PC-3 (cell line): Measurements from ENCODE around the gene SFXN1. TPM values are rescaled to one million over a fixed set of nuclear protein-coding genes. Genes with fewer than 3 reads are reported as not detected.

Experiments
- ATAC-seq: fragments of 200-7000 bp; cut with Tn5 transposase; 2 replicates; pipeline ENCODE4 v1.9.1; 2020; ENCODE audit warnings: mild to moderate bottlenecking, moderate library complexity
- BruUV-seq: library from RNA; stranded (reverse); fragments of 400-500 nt; replicated peaks from 2 replicates; lab custom pipeline; 2021; lab: Mats Ljungman, UMichigan
- CTCF ChIA-PET: fragments of 300-600 bp; sonication (Branson Sonifier 250); formaldehyde crosslinking; loops from one replicate; lab custom pipeline; 2022; ENCODE audit warnings: antibody characterized with exemption; lab: Charles Lee
- POLR2A ChIA-PET: fragments of 300-600 bp; sonication (Branson Sonifier 250); formaldehyde crosslinking; loops from one replicate; lab custom pipeline; 2022; ENCODE audit warnings: antibody characterized with exemption; ENCODE audit not compliant: unreplicated experiment; lab: Charles Lee
- DNase-seq: peaks from one replicate; pipeline ENCODE4 v3.0.0-alpha.2; 2015
- H2AFZ ChIP-seq: fragments of 300-600 bp; sonication (generic); 2 replicates; pipeline ENCODE4 v1.6.0; 2016; ENCODE audit warnings: antibody characterized with exemption, low read length
- H3F3A ChIP-seq: fragments of 300-600 bp; sonication (generic); one replicate; pipeline ENCODE4 v1.6.0; 2017; ENCODE audit warnings: antibody characterized with exemption, low read length, control low read depth, mild to moderate bottlenecking; ENCODE audit not compliant: unreplicated experiment
- H3K27ac ChIP-seq: fragments of 300-600 bp; sonication (generic); 2 replicates; pipeline ENCODE4 v1.5.1; 2016; ENCODE audit warnings: mild to moderate bottlenecking, low read length
- H3K27me3 ChIP-seq: fragments of 300-600 bp; sonication (generic); 2 replicates; pipeline ENCODE4 v1.6.1; 2016; ENCODE audit warnings: low read length, mixed read lengths
- H3K36me3 ChIP-seq: fragments of 300-600 bp; sonication (generic); 2 replicates; pipeline ENCODE4 v1.6.1; 2016; ENCODE audit warnings: low read depth, mixed run types, low read length, mixed read lengths
- H3K4me1 ChIP-seq: fragments of 300-600 bp; sonication (generic); 2 replicates; pipeline ENCODE4 v1.5.1; 2016; ENCODE audit warnings: low read length; ENCODE audit not compliant: insufficient read depth
- H3K4me2 ChIP-seq: fragments of 300-600 bp; sonication (generic); 2 replicates; pipeline ENCODE4 v1.6.0; 2016; ENCODE audit warnings: low read length
- H3K4me3 ChIP-seq: fragments of 300-600 bp; sonication (generic); 2 replicates; pipeline ENCODE4 v1.5.1; 2016; ENCODE audit warnings: mild to moderate bottlenecking, low read length, mixed read lengths
- H3K79me2 ChIP-seq: fragments of 300-600 bp; sonication (generic); 2 replicates; pipeline ENCODE4 v1.6.1; 2017; ENCODE audit warnings: low read length, mixed read lengths
- H3K9ac ChIP-seq: fragments of 300-600 bp; sonication (generic); 2 replicates; pipeline ENCODE4 v1.6.0; 2016; ENCODE audit warnings: mild to moderate bottlenecking, low read length
- H3K9me2 ChIP-seq: fragments of 300-600 bp; sonication (generic); replicated peaks from 2 replicates; pipeline ENCODE4 v1.6.1; 2016; ENCODE audit warnings: mixed run types, low read length, mixed read lengths
- H3K9me3 ChIP-seq: fragments of 300-600 bp; sonication (generic); 2 replicates; pipeline ENCODE4 v1.6.1; 2016; ENCODE audit warnings: low read length, mixed read lengths
- H4K20me1 ChIP-seq: fragments of 300-600 bp; sonication (generic); 2 replicates; pipeline ENCODE4 v1.6.1; 2016; ENCODE audit warnings: low read length, mixed read lengths
- CTCF ChIP-seq: fragments of 300-600 bp; sonication (generic); conservative IDR thresholded peaks from 2 replicates; pipeline ENCODE4 v1.5.1; 2017; ENCODE audit warnings: antibody characterized with exemption, low read depth, mild to moderate bottlenecking, low read length
- EZH2 ChIP-seq: fragments of 300-600 bp; sonication (generic); IDR thresholded peaks from one replicate; pipeline ENCODE4 v1.6.1; 2017; ENCODE audit warnings: antibody characterized with exemption, mild to moderate bottlenecking, low read length; ENCODE audit not compliant: unreplicated experiment
- EZH2phosphoT487 ChIP-seq: fragments of 300-600 bp; sonication (generic); IDR thresholded peaks from 2 replicates; pipeline ENCODE4 v1.6.1; 2018; ENCODE audit warnings: mild to moderate bottlenecking, antibody characterized with exemption, low read length, borderline replicate concordance
- intact Hi-C: fragments of 100-400 bp; cut with micrococcal nuclease; formaldehyde crosslinking; loops from 2 replicates; pipeline ENCODE4 v1.9.0; 2023
- total RNA-seq: library from RNA; depleted of rRNA; stranded (reverse); fragments of >200 nt; gene quantifications from 2 replicates; pipeline ENCODE4 v1.2.3, GENCODE V29; 2014

The SFXN1 gene
- total RNA-seq, 1 experiment from 2014 or later = 46.5 TPM

DNA sequence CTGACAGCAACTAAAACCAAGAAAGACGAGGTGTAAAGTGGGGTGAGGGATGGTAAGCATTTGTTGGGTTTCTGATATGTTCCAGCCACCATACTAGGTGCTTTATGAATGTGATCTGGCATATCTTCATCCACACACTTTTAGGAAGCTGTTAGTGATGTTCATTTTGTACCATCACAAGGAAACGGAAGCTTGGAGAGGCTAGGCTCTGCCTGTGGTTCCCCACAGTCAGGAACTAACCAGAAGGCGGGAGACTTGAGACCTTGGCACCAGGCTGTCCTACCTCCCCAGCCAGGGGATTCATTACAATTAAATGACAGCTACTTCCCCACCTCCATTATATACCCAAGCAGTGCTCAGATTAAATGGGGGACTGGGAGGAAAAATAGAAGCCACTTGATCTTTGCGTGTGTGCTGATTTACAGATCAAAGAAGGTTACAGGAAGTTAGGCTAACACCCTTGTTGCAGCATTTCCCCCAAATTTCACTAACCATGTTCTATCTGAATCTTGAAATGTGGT, 43.0 kb downstream of the SFXN1 start:
- no TSS peak for BruUV-seq
- DNase-seq = no peak
- Histone ChIP-seq H3K9me2 (no peaks in the 10 kb centered on the region), H4K20me1 (no peaks in the 10 kb centered on the region), H3K4me3 (no peak overlapping the region), H3K4me2 (no peak overlapping the region), H3K27me3 (no peaks in the 10 kb centered on the region), H3F3A (no peaks in the 10 kb centered on the region), H3K9me3 (no peaks in the 10 kb centered on the region), H3K9ac (no peak overlapping the region), H3K79me2 (no peaks in the 10 kb centered on the region), H3K36me3 (peaks cover 14% of the 10 kb centered on the region; the same call in 1 of the 2 replicates), H3K27ac (no peak overlapping the region), H3K4me1 (no peaks in the 10 kb centered on the region), H2AFZ (no peak overlapping the region)
- no peak for ATAC-seq
- ChIA-PET CTCF (no interaction called here), POLR2A (no interaction called here)
- no peak for TF ChIP-seq CTCF
- TF ChIP-seq EZH2 = no peak
- no peak for TF ChIP-seq EZH2phosphoT487
- intact Hi-C loops = no loop called here

DNA sequence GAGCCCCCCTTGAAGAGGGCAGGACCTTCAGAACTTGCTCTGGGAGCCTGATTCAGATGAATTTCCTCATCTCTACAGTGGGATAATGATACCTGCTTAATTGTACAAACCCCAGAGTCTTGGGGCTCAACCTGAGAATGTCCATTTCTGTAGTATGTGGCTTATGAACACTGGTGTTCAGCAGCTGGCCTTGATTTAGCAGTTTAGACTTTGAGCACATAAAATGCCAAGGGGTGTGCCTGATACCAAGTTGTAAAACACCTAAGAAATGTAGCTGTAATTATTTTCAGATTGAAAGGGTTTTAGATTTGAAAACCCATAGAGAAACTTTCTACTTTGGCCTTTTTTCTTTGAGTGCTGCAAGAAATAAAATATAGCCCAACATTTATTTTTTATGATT, 44.9 kb downstream of the SFXN1 start:
- Histone ChIP-seq H3K27me3 (no peaks in the 10 kb centered on the region), H3K9me3 (no peaks in the 10 kb centered on the region), H3K9ac (no peak overlapping the region), H4K20me1 (no peaks in the 10 kb centered on the region), H3K9me2 (no peaks in the 10 kb centered on the region), H3F3A (no peaks in the 10 kb centered on the region), H3K27ac (no peak overlapping the region), H3K4me1 (no peaks in the 10 kb centered on the region), H3K36me3 (peaks cover 17% of the 10 kb centered on the region; the same call in 1 of the 2 replicates), H3K79me2 (no peaks in the 10 kb centered on the region), H3K4me3 (no peak overlapping the region), H3K4me2 (no peak overlapping the region), H2AFZ (no peak overlapping the region)
- POLR2A ChIA-PET = no interaction called here
- CTCF ChIA-PET = no interaction called here
- intact Hi-C loops = no loop called here
- no peak for DNase-seq
- TF ChIP-seq CTCF (no peak), EZH2 (no peak), EZH2phosphoT487 (no peak)
- no peak for ATAC-seq
- no TSS peak for BruUV-seq

DNA sequence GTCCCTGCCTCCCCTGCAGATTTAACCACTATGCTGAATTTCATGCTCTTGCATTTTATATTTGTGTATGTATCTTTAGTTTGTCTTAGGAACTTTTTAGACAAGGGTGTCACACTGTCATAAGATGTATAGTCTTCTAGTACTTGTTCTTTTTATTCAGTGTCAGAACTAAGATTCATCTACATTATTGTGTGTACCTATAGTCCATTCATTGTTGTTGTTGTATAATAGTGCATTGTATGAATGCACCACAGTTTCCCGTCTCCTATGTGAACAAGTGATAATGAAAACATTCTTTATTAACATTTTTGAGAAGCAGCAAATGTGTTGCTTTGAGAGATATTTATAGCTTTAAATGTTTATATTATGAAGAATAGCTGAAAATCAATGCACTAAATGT, 45.9 kb downstream of the SFXN1 start:
- intact Hi-C loops = no loop called here
- POLR2A ChIA-PET = no interaction called here
- Histone ChIP-seq H3K9me2 (no peaks in the 10 kb centered on the region), H3K27ac (no peak overlapping the region), H3K9ac (no peak overlapping the region), H3K4me1 (no peaks in the 10 kb centered on the region), H3K4me3 (no peak overlapping the region), H3K36me3 (peaks cover 14% of the 10 kb centered on the region; the same call in 1 of the 2 replicates), H3K9me3 (no peaks in the 10 kb centered on the region), H4K20me1 (no peaks in the 10 kb centered on the region), H3F3A (no peaks in the 10 kb centered on the region), H3K27me3 (no peaks in the 10 kb centered on the region), H2AFZ (no peak overlapping the region), H3K4me2 (no peak overlapping the region), H3K79me2 (no peaks in the 10 kb centered on the region)
- no peak for TF ChIP-seq EZH2
- TF ChIP-seq EZH2phosphoT487 = no peak
- no peak for TF ChIP-seq CTCF
- BruUV-seq = no TSS peak
- no peak for DNase-seq
- CTCF ChIA-PET = no interaction called here
- ATAC-seq = no peak
